ENCODE results near the gene SLC38A4. TPM values are rescaled to one million over a fixed set of nuclear protein-coding genes. Genes with fewer than 3 reads are reported as not detected.
"Not testable (repeated sequence)": the region's sequence is repeated elsewhere in the genome, so short reads cannot be mapped to it uniquely, and the experiment has no call there.

Gene SLC38A4
- total and polyA plus RNA-seq, 12 donors, result 0.14 to 2.7 (median 0.51) TPM

GRCh38 chr12:46865311-46865710, 39.5 kb upstream of the SLC38A4 start:
- Histone ChIP-seq H3K27ac (no peak overlapping the region), H3K9me3 (replicated peaks in 1 of 3) (no peaks in the 10 kb centered on the region), H3K4me1 (replicated peaks in 1 of 2) (no peaks in the 10 kb centered on the region), H3K4me3 (no peak overlapping the region), H3K36me3 (replicated peaks in 1 of 2) (no peaks in the 10 kb centered on the region), H3K27me3 (no peaks in the 10 kb centered on the region)
- TF ChIP-seq CTCF (IDR thresholded peaks at IDR 0.05), result no peak
- no peak for TF ChIP-seq POLR2A (IDR thresholded peaks at IDR 0.05)
- no peak for DNase-seq
- intact Hi-C loops (cut with DNase I), result no loop called here

- TF ChIP-seq POLR2A (IDR thresholded peaks at IDR 0.05), result no peak
- TF ChIP-seq CTCF (IDR thresholded peaks at IDR 0.05), result no peak
- Histone ChIP-seq H3K36me3 (replicated peaks in 1 of 2) (no peaks in the 10 kb centered on the region), H3K27me3 (no peaks in the 10 kb centered on the region), H3K27ac (no peak overlapping the region), H3K4me1 (replicated peaks in 1 of 2) (no peaks in the 10 kb centered on the region), H3K4me3 (no peak overlapping the region), H3K9me3 (replicated peaks in 1 of 3) (peaks cover 0 to 17% (median 0%) of the 10 kb centered on the region in 3 donors)
- 78 to 89% (median 87%) methylated on average over 4 of the region's 4 CpGs for WGBS, 4 donors
- DNase-seq, result no peak
- intact Hi-C loops (cut with DNase I), result no loop called here
Observed at GRCh38 chr12:46858368-46858767, 32.6 kb upstream of the SLC38A4 start.

- Histone ChIP-seq H3K4me1 (replicated peaks in 1 of 2) (no peaks in the 10 kb centered on the region), H3K4me3 (no peak overlapping the region), H3K9me3 (replicated peaks in 1 of 3) (peaks cover 0 to 17% (median 0%) of the 10 kb centered on the region in 3 donors), H3K36me3 (replicated peaks in 1 of 2) (no peaks in the 10 kb centered on the region), H3K27ac (no peak overlapping the region), H3K27me3 (no peaks in the 10 kb centered on the region)
- no peak for DNase-seq
- TF ChIP-seq POLR2A (IDR thresholded peaks at IDR 0.05) (no peak), CTCF (IDR thresholded peaks at IDR 0.05) (no peak)
- intact Hi-C loops (cut with DNase I), result no loop called here
Observed at GRCh38 chr12:46857486-46857885, 31.7 kb upstream of the SLC38A4 start.

GRCh38 chr12:46855760-46856159, 30.0 kb upstream of the SLC38A4 start:
- H3K4me1 ChIP-seq (replicated peaks in 1 of 2), result no peaks in the 10 kb centered on the region
- DNase-seq, result no peak
- intact Hi-C loops (cut with DNase I), result no loop called here
- H3K36me3 ChIP-seq (replicated peaks in 1 of 2), result no peaks in the 10 kb centered on the region
- WGBS, 4 donors, result 59 to 67% (median 62%) methylated on average over 2 of the region's 2 CpGs
- no peaks in the 10 kb centered on the region for H3K27me3 ChIP-seq
- no peak overlapping the region for H3K4me3 ChIP-seq
- H3K27ac ChIP-seq, result no peak overlapping the region
- no peak for TF ChIP-seq CTCF (IDR thresholded peaks at IDR 0.05)
- TF ChIP-seq POLR2A (IDR thresholded peaks at IDR 0.05), result no peak
- peaks cover 0 to 17% (median 0%) of the 10 kb centered on the region in 3 donors for H3K9me3 ChIP-seq (replicated peaks in 1 of 3)

GRCh38 chr12:46854188-46854587, 28.4 kb upstream of the SLC38A4 start:
- H3K9me3 ChIP-seq (replicated peaks in 1 of 3), result peaks cover 0 to 17% (median 0%) of the 10 kb centered on the region in 3 donors
- DNase-seq; H3K27ac ChIP-seq; intact Hi-C loops (cut with DNase I); H3K36me3 ChIP-seq (replicated peaks in 1 of 2); H3K27me3 ChIP-seq; H3K4me3 ChIP-seq; H3K4me1 ChIP-seq (replicated peaks in 1 of 2): not testable (repeated sequence)

GRCh38 chr12:46848792-46849191, 23.0 kb upstream of the SLC38A4 start:
- H3K4me1 ChIP-seq (replicated peaks in 1 of 2); intact Hi-C loops (cut with DNase I); H3K36me3 ChIP-seq (replicated peaks in 1 of 2); H3K27ac ChIP-seq; H3K9me3 ChIP-seq (replicated peaks in 1 of 3); H3K27me3 ChIP-seq; H3K4me3 ChIP-seq; DNase-seq: not testable (repeated sequence)
- WGBS, 4 donors, result 82 to 86% (median 85%) methylated on average over 6 to 8 of the region's 8 CpGs

Data from adrenal gland (tissue), 12 donors.